IPS DF 6.9 (cell line): ENCODE data around the gene ANKRD16.

ENCODE experiments used
- DNase-seq: peaks from one replicate; pipeline ENCODE4 v3.0.0-alpha.2; 2013; ENCODE audit warnings: low read depth, low spot score
- H3K27ac ChIP-seq: one replicate; pipeline ENCODE4 v1.5.1; 2013; ENCODE audit warnings: low read length, control low read depth
- H3K27me3 ChIP-seq: 2 replicates; pipeline ENCODE4 v1.6.1; 2013; ENCODE audit warnings: mild to moderate bottlenecking, low read length; ENCODE audit not compliant: control insufficient read depth, insufficient read depth
- H3K36me3 ChIP-seq: 2 replicates; pipeline ENCODE4 v1.6.1; 2013; ENCODE audit warnings: low read length; ENCODE audit not compliant: control insufficient read depth, insufficient read depth
- H3K4me1 ChIP-seq: 2 replicates; pipeline ENCODE4 v1.6.1; 2013; ENCODE audit warnings: low read length; ENCODE audit not compliant: control insufficient read depth, insufficient read depth
- H3K4me3 ChIP-seq: 2 replicates; pipeline ENCODE4 v1.5.1; 2013; ENCODE audit warnings: mild to moderate bottlenecking, low read length
- H3K9me3 ChIP-seq: 2 replicates; pipeline ENCODE4 v1.6.1; 2013; ENCODE audit warnings: low read length, inconsistent platforms; ENCODE audit not compliant: control insufficient read depth, insufficient read depth
- WGBS: extraction: QIAGEN DNeasy Blood & Tissue Kit; methylation state at CpG from one replicate; pipeline ENCODE4 v1.1.7; 2013; ENCODE audit warnings: mixed read lengths, missing lambda C conversion rate; ENCODE audit not compliant: insufficient read length, insufficient coverage; 5-methylcytosine and 5-hydroxymethylcytosine counted together

Gene ANKRD16

DNA sequence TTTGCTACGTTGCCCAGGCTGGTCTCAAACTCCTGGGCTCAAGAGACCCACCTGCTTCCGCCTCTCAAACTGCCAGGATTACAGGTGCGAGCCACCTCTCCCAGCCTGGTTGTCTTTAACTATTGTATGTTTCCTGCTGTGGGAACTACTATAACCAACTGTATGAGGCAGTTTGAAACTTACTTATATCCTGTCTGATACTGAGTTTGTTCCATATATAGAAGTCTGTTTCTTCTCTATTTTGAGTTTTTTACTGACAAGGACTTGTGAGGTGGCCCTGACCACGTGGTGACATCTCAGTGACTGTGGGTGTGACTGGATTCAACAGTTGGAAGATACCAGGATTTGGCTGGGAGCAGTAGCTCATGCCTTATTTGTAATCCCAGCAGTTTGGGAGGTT lies 14.5 kb upstream of the ANKRD16 start:
- no peaks in the 10 kb centered on the region for H3K27me3 ChIP-seq
- H3K36me3 ChIP-seq, result peaks cover 9% of the 10 kb centered on the region; the same call in 1 of the 2 replicates
- DNase-seq, result no peak
- no peak overlapping the region for H3K4me3 ChIP-seq
- H3K27ac ChIP-seq, result no peak overlapping the region
- no peaks in the 10 kb centered on the region for H3K9me3 ChIP-seq
- no CpG with 5 or more reads among the region's 4 CpGs for WGBS
- no peaks in the 10 kb centered on the region for H3K4me1 ChIP-seq

GRCh38 chr10:5903563-5903962 lies 13.9 kb upstream of the ANKRD16 start:
- no peaks in the 10 kb centered on the region for H3K27me3 ChIP-seq
- H3K4me1 ChIP-seq, result no peaks in the 10 kb centered on the region
- no peak for DNase-seq
- no peaks in the 10 kb centered on the region for H3K9me3 ChIP-seq
- no peak overlapping the region for H3K27ac ChIP-seq
- H3K4me3 ChIP-seq, result no peak overlapping the region
- WGBS, result no CpG with 5 or more reads among the region's 6 CpGs
- peaks cover 5% of the 10 kb centered on the region; the same call in 1 of the 2 replicates for H3K36me3 ChIP-seq

- no peaks in the 10 kb centered on the region for H3K27me3 ChIP-seq
- peaks cover 5% of the 10 kb centered on the region; the same call in 1 of the 2 replicates for H3K36me3 ChIP-seq
- no peaks in the 10 kb centered on the region for H3K9me3 ChIP-seq
- no peak overlapping the region for H3K4me3 ChIP-seq
- no peaks in the 10 kb centered on the region for H3K4me1 ChIP-seq
- no peak overlapping the region for H3K27ac ChIP-seq
- no peak for DNase-seq
- no CpG with 5 or more reads among the region's 18 CpGs for WGBS
Measured at GRCh38 chr10:5902511-5903274, 13.0 kb upstream of the ANKRD16 start.

- no peak for DNase-seq
- Histone ChIP-seq H3K9me3 (no peaks in the 10 kb centered on the region), H3K36me3 (peaks cover 8% of the 10 kb centered on the region), H3K27me3 (no peaks in the 10 kb centered on the region), H3K4me1 (no peaks in the 10 kb centered on the region), H3K4me3 (no peak overlapping the region), H3K27ac (no peak overlapping the region)
- no CpG with 5 or more reads among the region's 13 CpGs for WGBS
Measured at GRCh38 chr10:5900247-5900646, 10.6 kb upstream of the ANKRD16 start.

DNA sequence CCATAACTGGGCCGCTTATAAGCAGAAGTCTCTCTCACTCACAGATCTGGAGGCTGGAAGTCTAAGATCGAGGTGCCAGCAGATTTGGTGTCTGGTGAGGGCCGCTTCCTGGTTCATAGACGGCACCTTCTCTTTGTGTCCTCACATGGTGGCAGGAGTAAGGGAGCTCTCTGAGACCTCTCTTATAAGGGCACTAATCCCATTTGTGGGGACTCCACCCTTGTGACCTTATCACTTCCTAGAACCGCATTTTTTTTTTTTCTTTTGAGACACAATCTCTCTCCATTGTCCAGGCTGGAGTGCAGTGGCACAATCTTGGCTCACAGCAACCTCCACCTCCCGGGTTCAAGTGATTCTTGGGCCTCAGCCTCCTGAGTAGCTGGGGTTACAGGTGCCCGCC lies 8.5 kb upstream of the ANKRD16 start:
- no peak for DNase-seq
- WGBS, result no CpG with 5 or more reads among the region's 7 CpGs
- Histone ChIP-seq H3K27ac (no peak overlapping the region), H3K9me3 (no peaks in the 10 kb centered on the region), H3K27me3 (no peaks in the 10 kb centered on the region), H3K4me1 (no peaks in the 10 kb centered on the region), H3K4me3 (no peak overlapping the region), H3K36me3 (peaks cover 12% of the 10 kb centered on the region)

GRCh38 chr10:5897504-5897903 lies 7.8 kb upstream of the ANKRD16 start:
- WGBS, result no CpG with 5 or more reads among the region's 8 CpGs
- no peaks in the 10 kb centered on the region for H3K9me3 ChIP-seq
- H3K27me3 ChIP-seq, result no peaks in the 10 kb centered on the region
- DNase-seq, result no peak
- no peak overlapping the region for H3K27ac ChIP-seq
- H3K4me1 ChIP-seq, result no peaks in the 10 kb centered on the region
- peaks cover 12% of the 10 kb centered on the region for H3K36me3 ChIP-seq
- no peak overlapping the region for H3K4me3 ChIP-seq

GRCh38 chr10:5897053-5897340 lies 7.3 kb upstream of the ANKRD16 start:
- Histone ChIP-seq H3K4me1 (no peaks in the 10 kb centered on the region), H3K27ac (no peak overlapping the region), H3K4me3 (no peak overlapping the region), H3K27me3 (no peaks in the 10 kb centered on the region), H3K36me3 (peaks cover 12% of the 10 kb centered on the region), H3K9me3 (no peaks in the 10 kb centered on the region)
- no peak for DNase-seq
- WGBS, result no CpG with 5 or more reads among the region's 4 CpGs

GRCh38 chr10:5896208-5897052 lies 6.7 kb upstream of the ANKRD16 start:
- Histone ChIP-seq H3K9me3 (no peaks in the 10 kb centered on the region), H3K36me3 (peaks cover 12% of the 10 kb centered on the region), H3K4me3 (no peak overlapping the region), H3K27me3 (no peaks in the 10 kb centered on the region), H3K4me1 (no peaks in the 10 kb centered on the region), H3K27ac (no peak overlapping the region)
- WGBS, result no CpG with 5 or more reads among the region's 5 CpGs
- no peak for DNase-seq

DNA sequence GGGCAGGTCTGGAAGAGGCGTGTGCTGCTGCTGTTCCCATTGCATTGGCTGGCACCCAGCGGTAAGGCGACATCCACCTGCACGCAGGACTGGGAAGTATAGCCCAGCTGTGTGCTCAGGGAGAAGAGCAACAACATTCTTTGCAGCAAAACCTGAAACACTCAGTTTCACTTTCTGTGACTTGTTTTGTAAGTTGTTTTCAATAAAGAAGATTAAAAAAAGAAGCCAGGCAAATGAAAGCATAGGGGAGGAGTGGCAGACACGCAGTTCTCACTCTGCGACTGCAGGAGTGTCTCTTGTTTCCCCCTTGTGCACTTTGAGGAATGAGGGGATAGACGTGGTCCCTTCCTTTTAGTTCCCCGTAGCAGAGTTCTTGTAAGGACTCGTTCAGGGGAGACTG lies 6.1 kb upstream of the ANKRD16 start:
- no peaks in the 10 kb centered on the region for H3K9me3 ChIP-seq
- no peaks in the 10 kb centered on the region for H3K27me3 ChIP-seq
- no CpG with 5 or more reads among the region's 9 CpGs for WGBS
- no peak for DNase-seq
- no peak overlapping the region for H3K4me3 ChIP-seq
- H3K36me3 ChIP-seq, result peaks cover 12% of the 10 kb centered on the region
- H3K27ac ChIP-seq, result no peak overlapping the region
- no peaks in the 10 kb centered on the region; the same call in 1 of the 2 replicates for H3K4me1 ChIP-seq

DNA sequence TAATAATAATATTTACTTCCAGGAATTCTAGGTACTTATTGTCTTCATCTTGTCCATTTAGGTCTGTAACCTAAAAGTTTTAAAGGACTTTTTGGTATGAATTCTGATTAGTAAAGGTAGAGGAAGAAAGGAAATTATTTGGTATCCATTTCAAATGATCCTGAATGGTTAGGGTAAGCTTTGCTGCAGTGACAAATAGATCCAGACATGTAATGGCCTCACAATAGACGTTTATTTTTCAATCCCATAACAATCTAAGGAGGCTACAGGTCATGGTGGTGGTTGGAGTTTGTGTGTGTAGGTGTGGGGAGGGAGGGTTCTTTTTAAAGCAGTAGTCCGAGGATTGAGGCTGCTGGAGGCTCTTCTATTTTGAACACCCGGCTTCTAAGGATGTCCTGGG lies 5.7 kb upstream of the ANKRD16 start:
- Histone ChIP-seq H3K27me3 (no peaks in the 10 kb centered on the region), H3K4me3 (no peak overlapping the region), H3K36me3 (peaks cover 12% of the 10 kb centered on the region), H3K4me1 (no peaks in the 10 kb centered on the region; the same call in 1 of the 2 replicates), H3K27ac (no peak overlapping the region), H3K9me3 (no peaks in the 10 kb centered on the region)
- no peak for DNase-seq
- WGBS, result no CpG with 5 or more reads among the region's 3 CpGs
